Ishikawa (cell line): ENCODE measurements around the gene AP3S2.

Source experiments
- EGR1 ChIP-seq: IDR thresholded peaks from 2 replicates; pipeline ENCODE4 v1.6.1; 2012
- EP300 ChIP-seq: IDR thresholded peaks from 2 replicates; pipeline ENCODE4 v1.6.1; 2012; ENCODE audit warnings: borderline replicate concordance
- NFIC ChIP-seq: IDR thresholded peaks from 2 replicates; pipeline ENCODE4 v1.6.1; 2012
- RAD21 ChIP-seq: IDR thresholded peaks from 2 replicates; pipeline ENCODE4 v1.6.1; 2012; ENCODE audit warnings: low read depth
- TAF1 ChIP-seq: IDR thresholded peaks from 2 replicates; pipeline ENCODE4 v1.6.1; 2012; ENCODE audit warnings: low read depth, mild to moderate bottlenecking
- TF ChIP-seq, protein P1 (sequence below): IDR thresholded peaks from 2 replicates; pipeline ENCODE4 v1.6.1; 2012; ENCODE audit warnings: low read depth, mild to moderate bottlenecking

DNA sequence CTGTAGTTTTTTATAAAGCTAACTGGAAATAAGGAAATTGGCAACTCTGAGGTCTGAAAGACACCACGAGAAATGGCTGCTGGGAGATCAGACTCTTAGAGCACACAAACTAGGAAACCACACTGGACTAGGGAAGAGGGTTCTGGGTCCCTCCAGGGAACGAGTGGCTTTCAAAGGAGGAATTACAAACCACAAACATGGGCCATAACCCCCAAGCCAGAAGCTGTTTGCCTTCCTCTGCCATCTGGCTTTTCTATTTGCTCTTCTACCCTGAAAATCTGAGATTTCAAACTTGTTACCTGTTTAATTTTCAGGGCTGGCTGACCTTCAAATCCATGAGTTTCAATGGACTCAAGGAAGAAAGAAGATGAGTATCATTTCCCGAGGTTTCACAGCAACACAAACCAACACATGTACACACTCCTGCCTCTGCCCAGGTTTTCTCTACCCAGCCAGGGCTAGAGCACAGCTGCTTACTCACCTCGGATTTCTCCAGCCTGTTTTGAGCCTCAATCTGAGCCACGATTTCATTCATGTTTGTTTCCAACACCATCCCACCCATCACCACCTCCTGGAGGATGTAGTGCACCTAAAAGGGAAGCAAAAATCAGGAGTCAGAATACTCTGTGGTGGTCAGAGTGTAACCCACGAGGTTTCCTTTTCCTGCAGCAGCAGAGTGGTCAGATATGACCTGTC is 56.5 kb downstream of the AP3S2 start:
- TF ChIP-seq, protein P1, sequence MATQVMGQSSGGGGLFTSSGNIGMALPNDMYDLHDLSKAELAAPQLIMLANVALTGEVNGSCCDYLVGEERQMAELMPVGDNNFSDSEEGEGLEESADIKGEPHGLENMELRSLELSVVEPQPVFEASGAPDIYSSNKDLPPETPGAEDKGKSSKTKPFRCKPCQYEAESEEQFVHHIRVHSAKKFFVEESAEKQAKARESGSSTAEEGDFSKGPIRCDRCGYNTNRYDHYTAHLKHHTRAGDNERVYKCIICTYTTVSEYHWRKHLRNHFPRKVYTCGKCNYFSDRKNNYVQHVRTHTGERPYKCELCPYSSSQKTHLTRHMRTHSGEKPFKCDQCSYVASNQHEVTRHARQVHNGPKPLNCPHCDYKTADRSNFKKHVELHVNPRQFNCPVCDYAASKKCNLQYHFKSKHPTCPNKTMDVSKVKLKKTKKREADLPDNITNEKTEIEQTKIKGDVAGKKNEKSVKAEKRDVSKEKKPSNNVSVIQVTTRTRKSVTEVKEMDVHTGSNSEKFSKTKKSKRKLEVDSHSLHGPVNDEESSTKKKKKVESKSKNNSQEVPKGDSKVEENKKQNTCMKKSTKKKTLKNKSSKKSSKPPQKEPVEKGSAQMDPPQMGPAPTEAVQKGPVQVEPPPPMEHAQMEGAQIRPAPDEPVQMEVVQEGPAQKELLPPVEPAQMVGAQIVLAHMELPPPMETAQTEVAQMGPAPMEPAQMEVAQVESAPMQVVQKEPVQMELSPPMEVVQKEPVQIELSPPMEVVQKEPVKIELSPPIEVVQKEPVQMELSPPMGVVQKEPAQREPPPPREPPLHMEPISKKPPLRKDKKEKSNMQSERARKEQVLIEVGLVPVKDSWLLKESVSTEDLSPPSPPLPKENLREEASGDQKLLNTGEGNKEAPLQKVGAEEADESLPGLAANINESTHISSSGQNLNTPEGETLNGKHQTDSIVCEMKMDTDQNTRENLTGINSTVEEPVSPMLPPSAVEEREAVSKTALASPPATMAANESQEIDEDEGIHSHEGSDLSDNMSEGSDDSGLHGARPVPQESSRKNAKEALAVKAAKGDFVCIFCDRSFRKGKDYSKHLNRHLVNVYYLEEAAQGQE = no peak
- TF ChIP-seq TAF1 = no peak
- TF ChIP-seq EGR1 = no peak
- TF ChIP-seq NFIC = no peak
- no peak for TF ChIP-seq RAD21
- no peak for TF ChIP-seq EP300
